NCI-H2171 (cell line): Measurements from ENCODE around the gene CAPN15.

ENCODE experiments used
- DNase-seq: peaks from one replicate; lab custom pipeline; 2025; lab: John Stamatoyannopoulos, UW

CAPN15 gene

GRCh38 chr16:526181-527014 is 1.1 kb upstream of the CAPN15 start:
- DNase-seq: no peak

GRCh38 chr16:528111-529011 is 849 bp downstream of the CAPN15 start:
- DNase-seq: no peak

GRCh38 chr16:529012-529575 is 1.6 kb downstream of the CAPN15 start:
- DNase-seq: no peak

GRCh38 chr16:530111-530817 is 2.8 kb downstream of the CAPN15 start:
- no peak for DNase-seq

DNA sequence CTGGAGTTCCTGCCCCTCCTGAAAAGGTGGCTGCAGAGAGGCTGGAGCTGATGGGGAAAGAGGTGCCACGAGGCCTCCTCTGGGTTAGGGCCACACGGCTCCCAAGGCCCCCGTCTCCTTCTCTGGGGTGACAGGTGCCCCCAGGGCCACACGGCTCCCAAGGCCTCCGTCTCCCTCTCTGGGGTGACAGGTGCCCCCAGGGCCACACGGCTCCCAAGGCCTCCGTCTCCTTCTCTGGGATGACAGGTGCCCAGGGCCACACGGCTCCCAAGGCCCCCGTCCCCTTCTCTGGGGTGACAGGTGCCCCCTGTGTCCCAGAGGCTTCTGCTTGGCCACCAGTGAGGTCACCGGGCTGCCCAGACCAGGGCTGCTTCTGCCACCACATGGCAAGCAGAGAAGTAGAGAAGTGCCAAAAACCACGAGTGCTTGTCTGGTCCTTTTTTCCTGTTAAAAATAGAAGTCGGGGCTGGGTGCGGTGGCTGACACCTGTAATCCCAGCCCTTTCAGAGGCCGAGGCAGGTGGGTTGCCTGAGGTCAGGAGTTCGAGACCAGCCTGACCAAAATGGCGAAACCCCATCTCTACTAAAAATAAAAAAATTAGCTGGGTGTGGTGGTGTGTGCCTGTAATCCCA is 4.1 kb downstream of the CAPN15 start:
- DNase-seq: no peak

DNA sequence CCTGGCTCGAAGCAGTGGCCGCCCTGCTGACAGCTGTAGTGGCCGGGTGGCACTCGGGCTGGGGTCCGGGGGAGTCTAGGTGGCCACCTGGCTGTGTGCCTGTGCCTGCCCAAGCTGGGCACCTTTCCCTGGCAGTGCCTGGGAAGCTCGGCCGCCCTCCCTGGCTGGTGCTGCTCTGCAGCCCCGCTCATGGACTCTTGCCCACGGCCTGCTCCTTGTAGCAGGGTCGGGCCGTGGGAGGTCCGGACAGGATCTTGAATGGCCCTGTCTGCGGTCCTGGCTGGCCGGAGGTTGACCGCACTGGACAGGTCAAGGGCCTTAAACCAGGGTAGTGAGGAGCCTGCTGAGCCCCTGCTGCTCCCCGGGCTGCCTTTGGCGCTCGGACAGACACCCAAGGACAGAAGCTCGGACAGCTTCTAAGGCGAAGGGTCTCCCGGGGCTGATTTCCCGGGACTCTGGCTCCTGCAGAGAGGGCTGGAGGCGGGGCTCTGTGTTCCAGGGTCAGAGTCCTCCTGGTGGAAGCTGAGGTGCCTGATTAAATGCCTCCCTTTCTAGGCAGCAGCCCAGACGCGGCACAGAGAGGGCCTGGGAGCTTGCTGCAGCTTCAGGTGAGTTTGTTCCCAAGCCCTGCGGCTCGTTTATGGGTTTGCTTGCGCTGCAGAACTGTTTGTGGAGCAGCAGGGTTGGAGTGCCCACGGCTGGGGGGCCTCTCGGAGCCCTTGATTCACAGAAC is 6.0 kb downstream of the CAPN15 start:
- no peak for DNase-seq

GRCh38 chr16:534135-534534 is 6.6 kb downstream of the CAPN15 start:
- no peak for DNase-seq

DNA sequence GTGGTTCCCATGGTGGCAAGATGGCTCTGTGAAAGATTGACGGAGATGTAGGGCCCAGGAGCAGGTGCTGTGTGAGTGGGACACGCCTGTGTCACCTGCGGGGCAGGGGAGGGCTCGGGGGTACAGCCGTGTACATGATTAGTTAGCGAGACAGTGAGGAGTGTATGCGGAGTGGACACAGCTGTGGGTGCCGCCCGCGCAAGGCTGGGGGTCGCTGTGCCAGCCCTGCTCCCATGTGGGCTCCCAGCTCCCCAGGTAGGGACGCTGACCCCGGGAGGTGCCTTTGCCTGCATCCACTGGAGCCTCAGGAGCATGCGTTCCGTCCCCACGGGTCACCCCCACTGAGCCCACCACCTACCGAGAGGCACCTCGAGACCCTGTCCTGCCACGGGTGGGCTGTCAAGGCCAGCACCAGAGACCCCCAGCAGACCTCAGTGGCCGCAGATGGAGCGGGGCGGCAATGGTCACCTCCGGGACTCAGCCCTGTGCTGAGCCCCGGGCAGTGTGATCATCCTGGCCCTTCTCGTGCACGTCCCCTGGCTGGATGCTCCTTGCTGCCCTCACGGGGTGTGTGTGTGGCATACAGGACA is 7.4 kb downstream of the CAPN15 start:
- DNase-seq: no peak

GRCh38 chr16:535446-536405 is 8.2 kb downstream of the CAPN15 start:
- no peak for DNase-seq

DNA sequence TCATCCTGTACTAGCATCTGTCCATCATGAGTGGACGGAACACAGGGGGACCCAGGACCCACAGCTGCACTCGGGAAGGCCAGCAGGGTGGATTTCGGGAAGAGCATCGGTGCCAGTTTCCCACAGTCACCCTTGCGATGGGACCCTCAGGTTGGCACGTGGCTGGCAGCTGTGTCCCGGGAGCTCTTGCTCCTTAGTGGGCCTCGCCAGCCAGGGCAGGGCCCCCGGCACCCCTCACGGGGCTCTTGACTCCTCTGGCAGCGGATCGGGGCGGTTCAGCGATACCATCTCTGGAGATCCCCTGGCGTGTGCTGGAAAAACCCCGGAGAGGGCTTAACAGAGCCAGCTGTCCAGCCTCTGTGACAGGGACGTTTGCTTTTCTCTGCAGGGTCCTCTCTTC is 9.2 kb downstream of the CAPN15 start:
- no peak for DNase-seq

DNA sequence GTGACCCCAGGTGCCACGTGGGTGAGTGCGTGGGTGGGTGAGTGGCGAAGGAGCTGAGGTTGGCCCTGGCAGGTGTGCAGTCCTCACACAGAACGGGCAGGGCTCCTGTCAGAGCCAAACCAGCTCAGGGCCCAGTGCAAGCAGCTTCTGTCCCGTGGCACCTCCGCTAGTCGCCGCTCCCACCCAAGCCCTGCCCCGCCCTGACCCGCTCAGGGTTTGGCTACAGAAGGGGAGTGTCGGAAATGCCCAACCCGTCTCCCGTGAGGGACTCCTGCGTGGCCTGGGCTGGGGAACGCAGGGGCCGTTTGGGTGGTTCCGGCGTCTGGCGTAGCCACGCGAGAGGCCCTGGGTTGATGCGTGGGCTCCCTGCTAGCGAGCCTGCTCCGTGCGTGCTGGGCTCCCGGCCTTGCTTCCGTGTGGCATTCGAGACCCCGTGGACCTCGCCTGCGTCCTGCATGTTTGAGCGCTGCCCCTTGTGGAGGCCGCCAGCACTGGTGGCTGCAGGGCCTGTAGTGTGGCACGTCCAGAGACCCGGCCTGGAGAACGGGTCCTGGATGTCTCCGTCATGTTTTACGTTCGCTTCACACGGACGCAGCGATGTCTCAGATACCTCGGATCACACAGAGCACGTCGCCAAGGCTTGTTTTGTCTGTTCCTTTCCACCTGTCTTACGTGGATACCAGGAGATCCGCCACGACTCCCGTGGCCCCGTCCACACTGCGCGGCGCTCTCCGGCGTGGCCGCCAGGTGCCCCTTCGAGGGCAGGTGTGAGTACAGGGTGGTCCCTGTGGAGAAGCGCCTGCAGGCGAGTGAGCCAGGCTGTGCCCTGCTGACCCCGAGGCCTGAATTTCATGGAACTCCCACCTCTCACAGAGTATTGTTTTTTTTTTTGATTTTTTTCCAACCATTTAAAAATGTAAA is 10.2 kb downstream of the CAPN15 start:
- DNase-seq: no peak

GRCh38 chr16:539901-540530 is 12.5 kb downstream of the CAPN15 start:
- DNase-seq: no peak

DNA sequence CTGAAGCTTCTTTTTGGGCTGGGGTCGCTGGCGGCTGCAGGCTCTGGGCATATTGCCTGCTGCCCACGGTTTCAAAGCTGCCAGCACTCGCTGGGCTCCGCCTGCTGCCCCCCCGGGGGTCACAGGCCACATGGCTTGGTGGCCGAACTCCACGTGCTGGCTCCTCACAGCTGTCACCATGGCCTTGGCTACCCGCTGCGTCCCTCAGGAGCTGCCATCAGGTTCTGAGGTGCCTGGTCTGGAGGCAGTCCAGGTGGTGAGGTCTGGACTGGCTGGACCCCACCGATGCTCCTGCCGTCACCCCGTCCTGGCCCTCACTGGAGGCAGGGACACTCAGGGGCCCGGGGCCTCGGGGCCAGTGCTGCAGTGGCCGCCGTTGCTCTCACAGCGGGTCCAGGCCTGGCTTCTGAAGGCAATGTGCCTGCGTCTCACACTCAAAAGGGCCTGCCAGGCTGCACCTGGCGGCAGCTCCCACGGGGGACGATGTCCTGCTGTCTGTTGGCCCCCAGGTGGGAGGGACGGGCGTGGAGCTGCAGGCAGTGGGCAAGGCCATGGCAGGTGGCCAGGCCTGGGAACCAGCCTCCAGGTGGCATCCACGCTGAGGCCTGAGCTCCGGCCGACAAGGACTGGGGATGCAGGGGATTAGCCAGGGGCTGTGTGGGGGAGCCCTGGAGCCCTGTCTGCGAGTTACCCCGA is 13.3 kb downstream of the CAPN15 start:
- DNase-seq: no peak

DNA sequence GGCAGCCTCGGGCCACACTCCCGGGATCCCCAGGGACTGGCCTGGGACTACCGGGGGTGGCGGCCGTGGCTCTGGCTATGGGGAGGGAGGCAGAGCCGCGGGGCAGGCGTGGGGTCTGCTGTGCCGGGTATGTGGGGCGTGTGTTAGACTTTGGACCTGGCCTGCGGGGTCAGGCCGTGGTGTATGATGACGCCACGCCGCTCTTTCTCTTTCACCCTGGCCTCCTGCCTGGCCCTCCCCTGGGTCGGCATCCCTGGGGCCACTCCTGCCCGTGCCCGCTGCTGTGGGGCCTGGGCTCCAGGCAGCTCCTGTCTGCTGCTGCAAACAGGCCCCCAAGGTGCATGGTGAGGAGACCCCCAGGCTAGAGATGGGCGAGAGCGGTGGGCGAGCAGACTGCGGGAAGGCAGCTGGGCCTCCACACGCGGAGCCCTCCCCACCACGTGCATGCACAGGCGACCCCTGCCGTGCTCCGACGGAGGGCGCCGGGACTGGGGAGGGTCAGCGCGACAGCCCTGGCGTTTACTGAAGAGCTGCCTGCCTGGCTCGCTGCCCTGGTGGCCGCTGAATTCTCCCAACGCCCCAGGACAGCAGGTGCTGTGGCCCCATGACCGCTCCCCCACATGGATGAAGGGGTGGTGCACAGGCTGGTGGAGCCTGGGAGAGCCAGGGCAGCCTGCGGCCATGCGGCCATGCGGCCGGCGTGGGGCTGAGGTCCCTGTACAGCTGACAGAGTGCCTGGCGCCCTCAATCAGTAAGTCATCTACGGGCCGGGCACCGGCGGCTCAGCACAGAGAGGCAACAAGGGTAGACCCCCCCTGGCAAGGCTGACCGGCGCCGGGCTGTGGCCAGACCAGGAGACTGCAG is 16.0 kb downstream of the CAPN15 start:
- DNase-seq: no peak

DNA sequence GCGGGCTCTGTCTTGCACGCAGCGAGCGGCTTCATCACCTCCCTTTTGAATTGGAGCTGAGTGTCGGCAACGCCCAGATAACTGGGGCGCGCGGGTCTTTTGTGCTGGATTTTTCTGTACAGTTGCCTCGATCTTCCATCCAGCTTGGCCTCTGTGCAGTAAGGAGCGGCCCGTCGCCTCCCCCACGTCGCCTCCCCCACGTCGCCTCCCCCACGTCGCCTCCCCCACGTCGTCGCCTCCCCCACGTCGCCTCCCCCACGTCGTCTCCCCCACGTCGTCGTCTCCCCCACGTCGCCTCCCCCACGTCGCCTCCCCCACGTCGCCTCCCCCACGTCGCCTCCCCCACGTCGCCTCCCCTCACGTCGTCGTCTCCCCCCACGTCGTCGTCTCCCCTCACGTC is 17.0 kb downstream of the CAPN15 start:
- DNase-seq: no peak
